ENCODE data around the gene ADAMTS6. TPM values are rescaled to one million over a fixed set of nuclear protein-coding genes. Genes with fewer than 3 reads are reported as not detected.

The ADAMTS6 gene
- total RNA-seq, 4 donors from 2014 or later: 0.34 to 2.8 (median 2.0) TPM

DNA sequence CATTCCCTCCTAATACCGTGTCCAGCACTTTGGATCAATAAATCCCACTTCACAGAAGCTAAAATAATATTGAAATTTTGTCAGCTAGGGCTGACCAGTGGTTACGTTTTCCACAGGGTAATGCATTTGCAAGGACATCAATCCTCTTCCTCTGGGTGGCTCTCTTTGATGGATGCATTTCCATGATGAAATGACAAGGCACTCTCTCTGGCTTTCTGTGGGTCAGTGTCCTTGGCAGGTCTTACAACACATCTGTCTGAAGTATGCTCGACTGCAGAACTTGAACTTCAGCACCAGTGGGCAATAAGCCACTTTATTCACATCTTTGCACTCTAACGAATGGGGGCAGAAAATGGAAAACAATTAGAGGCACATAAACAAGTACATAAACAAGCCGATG lies 330.1 kb downstream of the ADAMTS6 start:
- no peak overlapping the region for H3K27ac ChIP-seq
- no peak overlapping the region for H3K4me3 ChIP-seq
- WGBS: 55% methylated on average over 5 of the region's 5 CpGs
- no peak for DNase-seq (ENCODE audit: low spot score in 2 of 2)
- no peaks in the 10 kb centered on the region for H3K4me1 ChIP-seq
- no peaks in the 10 kb centered on the region for H3K9me3 ChIP-seq
- no peaks in the 10 kb centered on the region for H3K36me3 ChIP-seq
- no peaks in the 10 kb centered on the region for H3K27me3 ChIP-seq
- TF ChIP-seq CTCF (IDR thresholded peaks at IDR 0.05) (no peak), POLR2A (IDR thresholded peaks at IDR 0.05) (no peak), POLR2AphosphoS5 (IDR thresholded peaks at IDR 0.05) (no peak), EP300 (IDR thresholded peaks at IDR 0.05) (no peak)

GRCh38 chr5:65150599-65151304 lies 331.0 kb downstream of the ADAMTS6 start:
- WGBS: 91% methylated on average over 6 of the region's 6 CpGs
- no peak for DNase-seq (ENCODE audit: low spot score in 2 of 2)
- H3K4me1 ChIP-seq: no peaks in the 10 kb centered on the region
- no peaks in the 10 kb centered on the region for H3K36me3 ChIP-seq
- H3K4me3 ChIP-seq: no peak overlapping the region
- H3K27ac ChIP-seq: no peak overlapping the region
- TF ChIP-seq POLR2A (IDR thresholded peaks at IDR 0.05) (no peak), POLR2AphosphoS5 (IDR thresholded peaks at IDR 0.05) (no peak), EP300 (IDR thresholded peaks at IDR 0.05) (no peak), CTCF (IDR thresholded peaks at IDR 0.05) (no peak)
- H3K27me3 ChIP-seq: no peaks in the 10 kb centered on the region
- no peaks in the 10 kb centered on the region for H3K9me3 ChIP-seq

GRCh38 chr5:65149827-65150226 lies 331.9 kb downstream of the ADAMTS6 start:
- Histone ChIP-seq H3K27ac (no peak overlapping the region), H3K4me3 (no peak overlapping the region), H3K9me3 (no peaks in the 10 kb centered on the region), H3K36me3 (no peaks in the 10 kb centered on the region), H3K27me3 (no peaks in the 10 kb centered on the region), H3K4me1 (no peaks in the 10 kb centered on the region)
- WGBS: 94% methylated on average over 2 of the region's 2 CpGs
- no peak for DNase-seq (ENCODE audit: low spot score in 2 of 2)
- no peak for TF ChIP-seq POLR2AphosphoS5 (IDR thresholded peaks at IDR 0.05)
- no peak for TF ChIP-seq CTCF (IDR thresholded peaks at IDR 0.05)
- TF ChIP-seq POLR2A (IDR thresholded peaks at IDR 0.05): no peak
- TF ChIP-seq EP300 (IDR thresholded peaks at IDR 0.05): no peak

GRCh38 chr5:65144136-65144871 lies 337.4 kb downstream of the ADAMTS6 start:
- H3K9me3 ChIP-seq: no peaks in the 10 kb centered on the region
- no peak overlapping the region for H3K27ac ChIP-seq
- 77% methylated on average over 7 of the region's 9 CpGs for WGBS
- H3K36me3 ChIP-seq: no peaks in the 10 kb centered on the region
- no peaks in the 10 kb centered on the region for H3K27me3 ChIP-seq
- H3K4me1 ChIP-seq: no peaks in the 10 kb centered on the region
- no peak overlapping the region for H3K4me3 ChIP-seq
- no peak for TF ChIP-seq CTCF (IDR thresholded peaks at IDR 0.05)
- no peak for TF ChIP-seq EP300 (IDR thresholded peaks at IDR 0.05)
- TF ChIP-seq POLR2AphosphoS5 (IDR thresholded peaks at IDR 0.05): no peak
- TF ChIP-seq POLR2A (IDR thresholded peaks at IDR 0.05): no peak
- DNase-seq (ENCODE audit: low spot score in 2 of 2): no peak

GRCh38 chr5:65142511-65143011 lies 339.2 kb downstream of the ADAMTS6 start:
- Histone ChIP-seq H3K27ac (no peak overlapping the region), H3K4me1 (no peaks in the 10 kb centered on the region), H3K36me3 (no peaks in the 10 kb centered on the region), H3K9me3 (no peaks in the 10 kb centered on the region), H3K4me3 (no peak overlapping the region), H3K27me3 (no peaks in the 10 kb centered on the region)
- no peak for DNase-seq (ENCODE audit: low spot score in 2 of 2)
- no peak for TF ChIP-seq POLR2AphosphoS5 (IDR thresholded peaks at IDR 0.05)
- no peak for TF ChIP-seq CTCF (IDR thresholded peaks at IDR 0.05)
- TF ChIP-seq EP300 (IDR thresholded peaks at IDR 0.05): no peak
- TF ChIP-seq POLR2A (IDR thresholded peaks at IDR 0.05): no peak
- WGBS: 21% methylated on average over 3 of the region's 3 CpGs

Data from suprapubic skin (tissue), 4 donors.